HG03378 (cell line): Measurements from ENCODE around the gene FHL1.
"Not testable (repeated sequence)": the region's sequence is repeated elsewhere in the genome, so short reads cannot be mapped to it uniquely, and the experiment has no call there.

Source experiments
- ATAC-seq: cut with Tn5 transposase; IDR thresholded peaks from one replicate; pipeline ENCODE4 v1.9.1; 2021; ENCODE audit warnings: mild to moderate bottlenecking, moderate library complexity; ENCODE audit not compliant: unreplicated experiment

Gene FHL1

DNA sequence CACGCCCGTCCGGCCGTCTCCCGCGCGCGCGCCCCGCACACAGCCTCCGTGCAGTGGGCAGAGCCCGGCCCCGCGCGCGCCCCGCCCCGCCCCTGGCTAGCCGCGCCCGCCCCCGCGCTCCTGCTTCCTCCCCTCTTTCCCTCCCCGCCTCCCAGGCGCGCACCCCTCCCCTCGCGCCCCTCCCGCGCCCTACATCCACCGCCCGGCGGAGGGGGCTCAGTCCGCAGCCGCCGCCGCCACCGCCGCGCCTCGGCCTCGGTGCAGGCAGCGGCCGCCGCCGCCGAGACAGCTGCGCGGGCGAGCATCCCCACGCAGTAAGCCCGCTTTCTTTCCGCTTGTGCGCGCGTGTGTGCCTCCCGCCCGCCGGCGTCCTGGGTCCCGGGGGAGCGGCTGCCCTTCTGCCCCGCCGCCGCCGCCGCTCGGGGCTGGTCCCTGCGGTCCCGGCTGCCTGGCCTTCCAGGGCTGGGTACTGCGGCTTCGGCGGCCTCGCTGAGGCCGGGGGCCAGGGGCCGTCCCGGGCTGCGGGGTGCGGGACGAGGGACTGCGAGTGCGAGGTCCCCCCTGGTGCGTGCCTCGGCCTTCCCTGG, at the start of gene FHL1:
Gene FHL1 (plus strand): TSS at position 219 of the 587 bp plus-strand sequence.
- ATAC-seq, result no peak

DNA sequence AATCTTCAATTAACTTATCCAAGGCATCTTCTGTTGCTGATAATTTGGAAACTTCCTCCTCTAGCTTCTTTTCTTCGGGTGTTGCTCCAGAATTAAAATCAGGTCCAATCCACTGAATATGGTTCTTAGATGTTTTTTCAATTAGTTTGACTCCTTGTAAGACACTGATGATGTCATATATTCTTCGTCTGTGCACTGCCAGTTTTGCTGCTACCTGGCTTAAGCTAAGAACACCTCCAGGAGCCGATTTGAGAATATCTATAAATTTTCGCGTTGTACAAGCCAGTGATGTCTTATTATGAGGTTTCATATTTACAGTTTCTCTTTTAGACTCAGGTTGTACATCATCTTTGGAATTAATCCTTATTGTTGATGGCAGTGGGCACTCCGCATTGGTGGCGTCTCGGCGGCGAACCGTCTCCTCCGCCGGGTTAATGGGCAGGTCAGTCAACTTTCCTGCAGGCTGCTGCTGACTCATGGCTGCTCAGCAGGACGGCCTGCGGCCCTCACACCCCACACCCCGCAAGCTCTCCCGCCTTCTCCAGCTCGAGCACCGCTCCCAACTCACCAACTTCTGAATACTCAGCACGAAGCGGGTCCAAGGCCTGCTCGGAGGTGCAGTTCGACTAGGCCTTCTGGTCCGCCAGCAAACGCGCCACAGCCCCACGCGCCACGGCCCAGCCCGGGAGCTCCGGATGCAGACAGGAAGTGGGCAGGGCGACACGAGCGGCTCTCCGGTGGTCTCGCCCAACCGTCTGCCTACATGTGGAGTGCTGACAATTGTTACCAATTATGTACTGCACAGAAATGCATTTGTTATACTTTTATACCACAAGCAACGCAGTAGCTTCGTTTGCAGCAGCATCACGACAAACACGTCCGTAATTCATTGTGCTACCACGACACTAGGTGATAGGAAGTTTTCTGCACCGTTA, 49.2 kb upstream of the FHL1 start:
- ATAC-seq, result no peak

DNA sequence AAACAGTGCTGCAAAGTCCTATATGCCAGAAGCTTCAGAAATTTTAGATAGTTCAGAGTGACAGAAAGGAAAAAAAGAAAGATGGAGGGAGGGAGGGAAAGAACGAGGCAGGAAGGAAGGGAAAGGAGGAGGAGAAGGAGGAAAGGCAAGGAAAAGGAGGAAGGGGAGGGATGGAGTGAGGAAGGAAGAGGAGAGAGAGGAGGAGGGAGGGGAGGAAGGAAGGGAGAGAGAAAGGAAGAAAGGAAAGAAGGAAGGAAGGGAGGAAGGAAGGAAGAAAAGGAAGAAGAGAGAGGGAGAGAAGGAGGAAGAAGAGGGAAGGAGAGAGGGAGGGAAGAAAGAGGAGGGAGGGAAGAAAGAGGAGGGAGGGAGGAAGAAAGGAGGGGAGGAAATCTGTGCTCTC, 42.4 kb upstream of the FHL1 start:
- no peak for ATAC-seq

DNA sequence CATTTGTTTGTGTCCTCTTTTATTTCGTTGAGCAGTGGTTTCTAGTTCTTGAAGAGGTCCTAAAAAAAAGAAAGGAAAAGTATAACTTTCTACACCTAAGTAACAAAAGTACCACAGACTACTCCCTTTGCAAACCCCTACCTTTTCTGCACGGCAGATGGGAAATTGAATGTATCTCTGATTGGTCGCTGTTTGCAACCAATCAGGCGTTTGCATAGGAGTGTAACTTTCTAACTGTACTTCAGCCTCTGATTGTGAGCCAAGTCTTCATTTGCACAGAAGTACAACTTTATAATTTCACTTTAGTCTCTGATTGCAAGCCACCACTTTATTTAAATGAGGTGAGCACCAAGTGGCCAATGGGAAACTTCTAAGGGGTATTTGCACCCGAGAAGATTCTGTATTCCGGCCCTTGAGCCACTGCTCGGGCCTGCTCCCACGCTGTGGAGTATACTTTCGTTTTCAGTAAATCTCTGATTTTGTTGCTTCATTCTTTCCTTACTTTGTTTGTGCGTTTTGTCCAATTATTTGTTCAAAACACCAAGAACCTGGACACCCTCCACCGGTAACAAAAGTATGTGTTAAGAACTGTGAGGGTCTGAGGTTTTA, 40.3 kb upstream of the FHL1 start:
- ATAC-seq, result no peak

DNA sequence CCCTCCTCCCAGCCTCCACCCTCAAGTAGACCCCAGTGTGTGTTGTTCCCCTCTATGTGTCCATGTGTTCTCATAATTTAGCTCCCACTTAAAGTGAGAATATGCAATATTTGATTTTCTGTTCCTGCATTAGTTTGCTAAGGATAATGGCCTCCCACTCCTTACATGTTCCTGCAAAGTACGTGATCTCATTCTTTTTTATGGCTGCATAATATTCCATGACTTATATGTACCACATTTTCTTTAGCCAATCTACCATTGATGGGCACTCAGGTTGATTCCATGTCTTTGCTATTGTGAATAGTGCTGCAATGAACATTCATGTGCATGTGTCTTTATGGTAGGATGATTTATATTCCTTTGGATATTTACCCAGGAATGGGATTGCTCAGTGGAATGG, 38.4 kb upstream of the FHL1 start:
- not testable (repeated sequence) for ATAC-seq

DNA sequence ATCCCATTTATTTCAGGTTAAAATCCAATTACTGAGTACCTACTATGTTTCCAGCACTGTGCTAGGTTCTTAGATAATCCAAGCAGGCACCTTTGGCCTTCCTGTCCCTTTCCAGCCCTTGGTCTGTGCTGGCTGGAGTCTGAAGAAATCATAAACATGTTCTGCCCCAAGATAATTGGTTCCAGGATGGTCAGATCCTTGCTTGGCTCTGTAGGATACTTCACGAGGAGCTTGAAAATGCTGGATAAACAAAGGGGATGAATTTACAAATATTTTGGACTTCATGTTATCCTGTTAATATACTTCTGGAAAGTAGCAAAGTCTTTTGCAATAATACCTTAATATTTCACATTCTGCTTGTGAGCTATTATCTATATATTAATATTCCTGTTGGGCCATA, 35.0 kb upstream of the FHL1 start:
- no peak for ATAC-seq

GRCh38 chrX:136112778-136113177, 34.6 kb upstream of the FHL1 start:
- no peak for ATAC-seq

- no peak for ATAC-seq
Measured at GRCh38 chrX:136115126-136115903, 32.0 kb upstream of the FHL1 start.

GRCh38 chrX:136115904-136116297, 31.4 kb upstream of the FHL1 start:
- ATAC-seq, result no peak

DNA sequence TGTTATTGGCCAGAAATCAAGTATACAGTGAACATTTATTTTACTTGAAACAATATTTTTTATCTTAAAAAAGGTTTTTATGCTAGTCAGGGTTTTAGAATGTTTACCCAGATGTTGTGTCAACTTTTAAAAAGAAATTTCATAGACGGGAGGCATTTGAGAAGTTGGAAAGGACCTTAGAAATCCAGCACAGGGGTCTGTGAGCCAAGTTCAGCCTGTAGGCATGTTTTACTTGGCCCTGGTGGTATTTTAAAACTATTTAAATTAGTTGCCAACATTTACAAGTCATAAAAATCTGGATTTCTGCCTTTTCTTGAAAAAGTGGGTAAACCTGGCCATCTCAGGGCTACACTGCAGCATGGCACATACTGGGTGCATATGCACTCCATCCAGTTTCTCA, 25.5 kb upstream of the FHL1 start:
- no peak for ATAC-seq

DNA sequence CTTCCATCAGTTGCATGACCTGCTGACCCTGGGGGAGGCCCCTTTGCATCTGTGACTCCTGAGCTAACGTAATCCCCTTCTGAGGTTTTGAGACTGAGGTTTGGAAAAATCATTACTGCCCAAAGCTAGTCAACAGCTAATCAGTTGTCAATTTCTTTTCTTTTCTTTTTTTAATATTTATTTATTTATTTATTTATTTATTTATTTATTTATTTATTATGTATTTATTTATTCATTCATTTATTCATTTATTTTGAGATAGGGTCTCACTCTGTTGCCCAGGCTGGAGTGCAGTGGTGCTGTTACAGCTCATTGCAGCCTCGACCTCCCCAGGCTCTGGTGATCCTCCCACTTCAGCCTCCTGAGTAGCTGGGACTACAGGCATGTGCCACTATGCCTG, 25.1 kb upstream of the FHL1 start:
- no peak for ATAC-seq

DNA sequence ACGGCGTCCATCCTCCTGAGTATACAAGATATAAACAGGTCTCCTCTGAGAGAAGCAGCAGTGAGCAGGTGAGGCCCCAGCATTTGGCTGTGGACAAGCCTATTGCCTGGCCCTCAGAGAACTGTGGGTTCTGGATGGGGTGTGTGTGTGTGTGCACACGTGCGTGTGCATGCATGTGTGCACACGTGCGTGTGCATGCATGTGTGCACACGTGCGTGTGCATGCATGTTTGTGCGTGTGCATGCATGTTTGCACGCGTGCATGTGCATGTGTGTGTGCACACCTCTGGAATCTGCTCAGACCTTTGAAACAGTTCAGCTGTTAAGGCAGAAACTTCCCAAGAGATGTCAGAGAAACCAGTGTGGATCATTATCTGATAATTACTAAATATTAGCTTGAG, 22.2 kb upstream of the FHL1 start:
- ATAC-seq, result no peak

DNA sequence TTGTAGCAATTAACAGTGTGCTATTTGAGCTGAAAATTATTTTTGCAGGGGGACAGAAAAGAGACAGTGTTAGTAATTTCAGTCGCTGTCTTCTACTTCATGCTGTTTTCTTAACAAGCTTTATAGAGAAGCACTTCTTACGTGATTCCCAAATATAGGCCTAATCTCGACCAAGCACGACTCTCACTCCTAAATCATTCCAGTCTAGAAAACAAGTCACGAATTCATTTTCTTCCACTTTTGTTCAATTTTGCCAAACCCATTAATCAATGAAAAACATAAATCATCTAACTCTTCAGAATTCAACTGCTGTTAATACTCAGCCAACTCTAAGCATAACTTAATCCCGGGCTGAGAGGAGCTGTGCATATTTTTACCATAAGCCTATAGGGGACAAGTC, 21.0 kb upstream of the FHL1 start:
- no peak for ATAC-seq

- ATAC-seq, result no peak
Measured at GRCh38 chrX:136126872-136127406, 20.4 kb upstream of the FHL1 start.

DNA sequence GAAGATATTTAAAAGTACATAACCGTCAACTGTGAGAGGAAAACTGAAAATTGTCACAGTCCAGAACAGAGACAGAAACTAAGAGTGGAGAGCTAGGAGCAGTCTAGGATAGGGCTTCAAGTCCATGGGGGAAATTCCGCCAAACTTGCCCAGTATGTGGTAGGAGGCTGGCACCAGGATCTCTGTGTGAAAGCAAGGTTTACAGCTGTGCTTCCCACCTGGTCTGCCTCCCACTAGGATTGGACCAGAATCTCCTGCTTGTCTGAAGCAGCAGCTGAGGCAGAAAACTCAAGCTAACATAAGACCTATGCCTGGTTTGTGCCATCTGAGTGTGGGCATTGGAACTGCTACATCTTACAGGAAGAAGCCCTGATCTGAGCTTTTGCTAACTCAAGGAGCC, 18.6 kb upstream of the FHL1 start:
- ATAC-seq, result no peak

GRCh38 chrX:136130931-136131833, 16.2 kb upstream of the FHL1 start:
- no peak for ATAC-seq

- ATAC-seq, result no peak
Measured at GRCh38 chrX:136138939-136139338, 8.4 kb upstream of the FHL1 start.

- ATAC-seq, result no peak
Measured at GRCh38 chrX:136141569-136141968, 5.8 kb upstream of the FHL1 start.

- ATAC-seq, result no peak
Measured at GRCh38 chrX:136142592-136142991, 4.7 kb upstream of the FHL1 start.

DNA sequence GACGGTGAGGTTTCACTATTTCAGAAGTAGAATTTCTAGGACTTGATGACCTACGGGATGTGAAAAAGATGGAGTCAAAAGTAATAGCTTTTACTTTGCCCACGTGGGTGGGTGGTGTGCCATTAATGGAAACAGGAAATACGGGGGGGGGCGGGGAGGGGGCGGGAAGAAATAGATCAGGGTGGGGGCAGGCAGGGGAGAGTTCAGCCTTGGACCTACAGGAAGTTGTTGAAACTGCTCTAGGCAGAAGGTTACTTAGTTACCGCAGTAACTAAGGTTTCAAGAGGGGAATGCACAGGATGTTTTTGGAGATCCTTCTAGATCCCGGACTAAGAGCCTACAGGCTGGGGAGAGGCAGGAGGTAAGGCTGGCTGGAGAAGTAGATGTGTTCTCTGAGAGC, 3.6 kb upstream of the FHL1 start:
- no peak for ATAC-seq
